Measurements from ENCODE around the gene CRHR2.

CRHR2 gene

DNA sequence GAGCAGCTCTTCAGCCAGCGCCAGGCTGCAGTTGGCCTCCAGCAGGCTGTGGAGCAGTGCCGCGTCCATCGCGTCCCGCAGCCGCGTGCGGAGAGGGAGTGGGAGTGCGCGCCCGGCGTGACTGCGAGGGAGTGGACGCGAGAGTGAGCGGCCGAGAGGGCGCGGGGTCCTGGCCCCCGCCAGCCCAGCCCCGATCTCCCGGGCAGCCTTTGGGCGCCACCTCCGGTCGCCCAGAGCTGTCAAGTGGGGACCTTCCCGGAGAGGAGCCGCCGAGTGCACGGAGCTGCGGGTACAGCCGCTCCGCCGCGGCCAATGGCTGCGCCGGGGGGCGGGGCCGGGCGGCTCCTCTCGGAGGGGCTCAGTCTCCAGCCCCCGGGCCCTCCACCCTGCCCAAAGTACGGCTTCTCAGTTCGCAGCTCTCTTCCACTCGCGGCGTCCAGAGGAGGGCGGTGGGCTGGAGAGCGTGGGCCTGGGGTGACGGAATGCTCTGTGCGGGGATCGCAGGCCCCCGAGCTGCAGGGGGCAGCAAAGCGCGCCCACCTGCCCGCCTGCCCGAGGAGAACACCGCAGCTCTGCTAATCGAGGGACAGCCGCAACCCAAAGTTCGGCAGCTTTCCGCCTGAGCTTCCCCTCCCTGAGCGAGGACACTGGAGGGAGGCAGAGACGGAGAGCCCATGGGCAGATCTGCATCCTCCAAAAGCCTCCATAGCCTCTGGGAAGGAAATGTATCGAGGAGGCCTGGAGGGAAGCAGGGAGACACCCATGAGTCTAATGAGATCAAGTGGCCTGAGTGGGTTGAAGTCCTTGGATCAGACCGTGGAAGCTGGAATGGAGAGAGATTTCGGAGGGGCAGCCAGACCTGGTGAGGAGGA lies at the start of gene CRHR2:
Gene CRHR2, minus strand, starts transcription at position 245 of the 872 bp plus-strand sequence. Its CDS starts 176 bp downstream, at position 69.
- no peak for TF ChIP-seq Cebpa-rat (IDR thresholded peaks at IDR 0.05)
- Histone ChIP-seq H3K4me2 (peak within 1 kb of the TSS; percentile 63 to 86 (median 77)), H3K4me3 (peak within 1 kb of the TSS; percentile 33 to 62 (median 50)), H3K27me3 (peaks cover 30 to 44% (median 37%) of the 10 kb centered on the region in 11 experiments), H3K4me1 (peaks cover 7 to 51% (median 35%) of the 10 kb centered on the region in 10 experiments; a peak in 18 of 20 replicates), H3K9ac (peak within 1 kb of the TSS in 4 of 11 experiments; percentile 11 to 38 (median 16); a peak in 3 of 22 replicates), H4K20me1 (peaks cover 0 to 16% (median 0%) of the 10 kb centered on the region in 11 experiments; a peak in 1 of 22 replicates), H3K27ac (no peak within 1 kb of the TSS), H3K36me3 (no peaks in the 10 kb centered on the region), H3K9me3 (replicated peaks in 1 of 11) (peaks cover 0 to 11% (median 8%) of the 10 kb centered on the region in 11 experiments; a peak in 12 of 22 replicates)

DNA sequence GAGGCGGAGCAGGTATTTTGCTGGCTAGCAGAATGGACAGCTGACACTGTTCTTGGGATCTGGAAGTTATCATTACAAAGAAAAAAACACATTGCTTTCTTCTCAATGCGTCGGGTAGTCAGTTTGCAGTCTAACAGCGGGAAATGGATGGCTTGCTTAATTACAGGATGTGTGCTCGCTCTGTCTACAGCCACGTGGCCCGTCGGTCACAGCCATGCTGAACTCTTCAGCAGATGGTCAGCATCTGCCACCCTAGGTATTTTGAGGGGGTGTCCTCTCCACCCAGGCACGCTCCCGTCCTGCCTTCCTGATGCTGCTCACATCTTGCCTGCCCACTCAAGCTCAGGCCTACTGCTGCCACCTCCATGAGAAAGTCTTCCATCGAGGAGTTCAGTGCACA lies 49.3 kb upstream of the CRHR2 start:
- H3K9ac ChIP-seq: no peak overlapping the region
- no peaks in the 10 kb centered on the region for H3K27me3 ChIP-seq
- peaks cover 14 to 33% (median 25%) of the 10 kb centered on the region in 10 experiments for H3K4me1 ChIP-seq
- no peak overlapping the region for H3K4me3 ChIP-seq
- no peaks in the 10 kb centered on the region for H3K36me3 ChIP-seq
- no peak for TF ChIP-seq Cebpa-rat (IDR thresholded peaks at IDR 0.05)
- no peak overlapping the region for H3K4me2 ChIP-seq
- H4K20me1 ChIP-seq: no peaks in the 10 kb centered on the region; a peak in 1 of 22 replicates
- H3K27ac ChIP-seq: no peak overlapping the region
- peaks cover 0 to 11% (median 0%) of the 10 kb centered on the region in 11 experiments; a peak in 5 of 22 replicates for H3K9me3 ChIP-seq (replicated peaks in 1 of 11)

- H3K4me1 ChIP-seq: peaks cover 17 to 38% (median 30%) of the 10 kb centered on the region in 10 experiments
- no peak for TF ChIP-seq Cebpa-rat (IDR thresholded peaks at IDR 0.05)
- no peaks in the 10 kb centered on the region; a peak in 1 of 22 replicates for H4K20me1 ChIP-seq
- H3K9me3 ChIP-seq (replicated peaks in 1 of 11): peaks cover 0 to 5% (median 0%) of the 10 kb centered on the region in 11 experiments; a peak in 2 of 22 replicates
- H3K9ac ChIP-seq: no peak overlapping the region
- H3K27me3 ChIP-seq: no peaks in the 10 kb centered on the region
- no peak overlapping the region for H3K4me2 ChIP-seq
- no peak overlapping the region for H3K4me3 ChIP-seq
- H3K27ac ChIP-seq: no peak overlapping the region
- no peaks in the 10 kb centered on the region for H3K36me3 ChIP-seq
Observed at GRCh38 chr7:30730996-30731395, 48.7 kb upstream of the CRHR2 start.

DNA sequence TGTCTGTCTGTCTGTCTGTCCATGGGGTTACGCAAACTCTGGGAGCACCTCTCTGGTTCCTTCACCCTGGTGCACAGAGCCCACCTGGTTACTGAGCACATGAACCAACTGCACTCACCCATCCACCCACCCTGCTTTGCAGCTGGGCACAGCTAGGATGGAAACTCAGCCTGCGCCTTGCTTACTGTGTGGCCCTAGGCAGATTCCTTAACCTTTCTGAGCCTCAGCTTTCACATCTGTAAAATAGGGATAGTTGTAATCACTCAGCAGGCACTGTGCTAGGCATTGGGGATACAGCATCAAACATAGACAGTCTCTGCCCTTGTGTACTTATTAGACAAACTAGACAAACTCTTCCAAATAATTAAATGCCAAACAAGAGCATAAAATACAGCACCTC lies 47.8 kb upstream of the CRHR2 start:
- H3K36me3 ChIP-seq: no peaks in the 10 kb centered on the region
- TF ChIP-seq Cebpa-rat (IDR thresholded peaks at IDR 0.05): no peak
- H3K27ac ChIP-seq: no peak overlapping the region
- H3K4me1 ChIP-seq: peaks cover 17 to 38% (median 30%) of the 10 kb centered on the region in 10 experiments
- H3K4me3 ChIP-seq: no peak overlapping the region
- no peaks in the 10 kb centered on the region for H3K9me3 ChIP-seq (replicated peaks in 1 of 11)
- H3K4me2 ChIP-seq: no peak overlapping the region
- H3K9ac ChIP-seq: no peak overlapping the region
- no peaks in the 10 kb centered on the region for H3K27me3 ChIP-seq
- H4K20me1 ChIP-seq: no peaks in the 10 kb centered on the region; a peak in 1 of 22 replicates

DNA sequence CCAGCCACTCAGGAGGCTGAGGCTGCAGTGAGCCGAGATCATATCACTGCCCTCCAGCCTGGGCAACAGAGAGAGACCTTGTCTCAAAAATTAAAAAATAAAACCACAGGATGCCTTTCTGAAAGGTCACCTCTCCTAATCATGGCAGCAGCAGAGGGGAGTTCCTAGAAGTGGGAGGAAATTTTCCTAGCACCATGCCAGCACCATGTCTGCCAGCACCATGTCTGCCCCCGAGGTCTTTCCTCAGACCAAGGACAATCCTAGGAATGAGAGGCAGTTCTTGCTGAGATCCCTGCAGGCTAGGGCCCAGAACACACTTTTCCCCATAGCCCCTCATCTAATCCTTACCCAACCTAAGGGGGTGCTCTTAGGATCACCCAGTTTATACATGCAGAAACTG lies 47.4 kb upstream of the CRHR2 start:
- no peak for TF ChIP-seq Cebpa-rat (IDR thresholded peaks at IDR 0.05)

DNA sequence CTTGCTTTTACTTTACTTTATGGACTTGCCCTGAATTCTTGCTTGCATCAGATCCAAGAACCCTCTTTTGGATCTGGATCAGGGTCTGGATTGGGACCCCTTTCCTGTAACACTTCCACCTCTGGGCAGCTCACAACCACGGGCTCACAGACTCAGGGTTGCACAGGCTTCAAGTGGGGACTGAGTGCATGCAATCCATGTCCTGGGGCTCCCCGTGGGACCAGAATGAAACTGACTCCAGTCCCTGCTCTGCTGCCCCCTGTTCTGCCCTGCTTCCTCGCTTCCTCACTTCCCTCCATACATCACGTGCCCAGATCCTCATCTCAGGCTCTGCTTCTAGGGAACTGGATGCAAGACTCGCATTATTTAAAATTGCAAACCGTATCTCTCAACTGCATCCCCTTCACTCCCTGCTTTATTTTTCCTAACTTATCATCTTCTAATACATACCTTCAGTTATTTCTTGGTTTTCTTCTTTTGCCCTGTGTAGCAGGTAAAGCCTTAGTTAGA lies 46.4 kb upstream of the CRHR2 start:
- no peaks in the 10 kb centered on the region for H3K27me3 ChIP-seq
- H3K4me2 ChIP-seq: peak overlapping the region in 9 of 11 experiments; percentile 5 to 78 (median 71); a peak in 15 of 22 replicates
- no peak for TF ChIP-seq Cebpa-rat (IDR thresholded peaks at IDR 0.05)
- peaks cover 17 to 38% (median 30%) of the 10 kb centered on the region in 10 experiments for H3K4me1 ChIP-seq
- no peak overlapping the region for H3K4me3 ChIP-seq
- H3K9ac ChIP-seq: no peak overlapping the region
- H3K9me3 ChIP-seq (replicated peaks in 1 of 11): no peaks in the 10 kb centered on the region
- H3K27ac ChIP-seq: 0 out of 22 replicates have a peak overlapping the region, but pooled peaks of 1 of the 11 experiments have one; percentile 47
- H4K20me1 ChIP-seq: no peaks in the 10 kb centered on the region; a peak in 1 of 22 replicates
- no peaks in the 10 kb centered on the region for H3K36me3 ChIP-seq

More for the DNA sequence above, 47.4 kb upstream of the CRHR2 start:
- Histone ChIP-seq H3K4me1 (peaks cover 17 to 38% (median 30%) of the 10 kb centered on the region in 10 experiments), H3K9me3 (replicated peaks in 1 of 11) (no peaks in the 10 kb centered on the region), H3K4me3 (no peak overlapping the region), H3K36me3 (no peaks in the 10 kb centered on the region), H3K9ac (no peak overlapping the region), H3K27me3 (no peaks in the 10 kb centered on the region), H3K4me2 (no peak overlapping the region), H3K27ac (no peak overlapping the region), H4K20me1 (no peaks in the 10 kb centered on the region; a peak in 1 of 22 replicates)

DNA sequence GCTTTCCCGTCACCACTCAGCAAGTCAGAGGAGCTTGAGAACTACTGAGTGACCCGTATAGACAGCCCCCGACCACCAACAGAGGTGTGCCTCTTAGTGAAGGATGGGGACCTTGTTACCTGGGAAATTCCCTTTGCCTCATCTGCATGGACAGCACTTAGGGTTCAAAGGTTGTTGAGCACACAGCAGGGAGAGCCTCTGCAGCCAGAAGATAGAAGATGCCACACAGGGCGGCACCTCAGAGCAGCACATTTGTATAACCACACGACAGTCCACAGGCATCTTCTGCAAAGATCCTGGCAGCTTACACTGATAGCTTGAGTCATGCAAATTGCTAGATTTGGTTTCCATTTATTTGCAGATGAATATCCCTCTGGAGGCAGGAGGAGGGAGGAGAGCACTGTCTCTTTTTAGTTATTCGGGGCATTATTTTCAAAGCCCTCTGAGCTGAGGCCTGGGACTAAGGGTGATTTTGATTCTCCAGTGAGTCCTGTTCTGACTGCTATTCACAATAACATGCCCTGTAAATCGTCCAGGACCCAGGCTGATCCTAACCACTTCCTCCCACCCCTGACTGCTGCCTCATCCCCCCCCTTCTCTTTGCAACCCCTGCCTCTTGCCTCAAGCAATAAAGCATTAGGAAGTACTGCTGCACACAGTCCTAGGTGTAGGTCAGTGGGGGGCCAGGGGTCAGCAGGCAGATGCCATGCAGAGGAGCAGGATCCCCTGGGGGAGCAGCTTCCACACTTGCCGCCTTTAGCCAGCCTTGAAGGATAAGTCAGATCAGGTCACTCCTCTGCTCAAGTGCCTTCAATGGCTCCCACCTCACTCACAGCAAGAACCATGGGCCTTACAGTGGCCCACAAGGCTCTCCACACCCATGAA lies 45.0 kb upstream of the CRHR2 start:
- H3K9ac ChIP-seq: peak overlapping the region in 8 of 11 experiments; percentile 13 to 52 (median 43); a peak in 9 of 22 replicates
- TF ChIP-seq Cebpa-rat (IDR thresholded peaks at IDR 0.05): no peak
- H3K27ac ChIP-seq: peak overlapping the region in 9 of 11 experiments; percentile 33 to 68 (median 59); a peak in 18 of 22 replicates
- H3K4me1 ChIP-seq: peaks cover 17 to 36% (median 30%) of the 10 kb centered on the region in 10 experiments
- no peaks in the 10 kb centered on the region for H3K27me3 ChIP-seq
- no peaks in the 10 kb centered on the region; a peak in 1 of 22 replicates for H4K20me1 ChIP-seq
- H3K9me3 ChIP-seq (replicated peaks in 1 of 11): no peaks in the 10 kb centered on the region
- H3K36me3 ChIP-seq: no peaks in the 10 kb centered on the region
- peak overlapping the region in 4 of 10 experiments; percentile 11 to 37 (median 29); a peak in 3 of 20 replicates for H3K4me3 ChIP-seq
- H3K4me2 ChIP-seq: peak overlapping the region; percentile 30 to 78 (median 71)

GRCh38 chr7:30726296-30727006 lies 44.2 kb upstream of the CRHR2 start:
- Histone ChIP-seq H3K9me3 (replicated peaks in 1 of 11) (no peaks in the 10 kb centered on the region), H3K27ac (peak overlapping the region in 9 of 11 experiments; percentile 33 to 68 (median 59); a peak in 16 of 22 replicates), H3K4me1 (peaks cover 17 to 34% (median 29%) of the 10 kb centered on the region in 10 experiments), H3K36me3 (no peaks in the 10 kb centered on the region), H4K20me1 (no peaks in the 10 kb centered on the region; a peak in 1 of 22 replicates), H3K4me2 (peak overlapping the region; percentile 30 to 78 (median 71)), H3K9ac (peak overlapping the region in 6 of 11 experiments; percentile 13 to 52 (median 42); a peak in 6 of 22 replicates), H3K4me3 (0 out of 20 replicates have a peak overlapping the region, but pooled peaks of 2 of the 10 experiments have one; percentile 11 to 37), H3K27me3 (no peaks in the 10 kb centered on the region)
- 0 out of 22 replicates have a peak, but pooled peaks of 1 of the 11 experiments have one; percentile 30 for TF ChIP-seq Cebpa-rat (IDR thresholded peaks at IDR 0.05)
